NT2/D1 (cell line): ENCODE results near the gene RASAL1.

Experiments
- YY1 ChIP-seq: IDR thresholded peaks from 2 replicates; pipeline ENCODE4 v1.6.1; 2011; ENCODE audit not compliant: insufficient read length, insufficient read depth
- ZNF274 ChIP-seq: IDR thresholded peaks from 2 replicates; pipeline ENCODE4 v1.6.1; 2011; ENCODE audit warnings: mild to moderate bottlenecking, low read depth, low read length

DNA sequence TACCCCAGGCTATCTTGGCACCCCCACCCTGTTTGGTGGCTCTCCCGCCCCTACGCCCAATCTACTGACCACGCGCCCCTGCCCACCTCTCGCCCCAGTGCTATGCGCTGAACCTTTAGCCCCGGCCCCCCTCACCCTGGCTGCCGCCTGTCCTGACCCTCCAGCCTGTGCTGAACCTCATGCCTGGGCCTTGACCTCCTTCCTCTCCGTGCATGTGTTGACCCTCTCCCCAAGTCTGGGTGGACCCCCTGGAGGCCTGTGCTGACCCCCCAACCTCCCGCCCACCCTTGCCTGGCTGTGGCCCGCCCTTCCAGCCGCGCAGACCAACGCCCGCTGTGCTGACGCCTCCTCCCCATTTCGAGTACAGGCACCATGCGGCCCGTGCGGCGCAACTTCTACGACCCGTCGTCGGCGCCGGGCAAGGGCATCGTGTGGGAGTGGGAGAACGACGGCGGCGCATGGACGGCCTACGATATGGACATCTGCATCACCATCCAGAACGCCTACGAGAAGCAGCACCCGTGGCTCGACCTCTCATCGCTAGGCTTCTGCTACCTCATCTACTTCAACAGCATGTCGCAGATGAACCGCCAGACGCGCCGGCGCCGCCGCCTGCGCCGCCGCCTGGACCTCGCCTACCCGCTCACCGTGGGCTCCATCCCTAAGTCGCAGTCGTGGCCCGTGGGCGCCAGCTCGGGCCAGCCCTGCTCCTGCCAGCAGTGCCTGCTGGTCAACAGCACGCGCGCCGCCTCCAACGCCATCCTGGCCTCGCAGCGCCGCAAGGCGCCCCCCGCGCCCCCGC lies 58.3 kb downstream of the RASAL1 start:
- TF ChIP-seq ZNF274 (no peak), YY1 (no peak)
